IPS-18a (cell line): ENCODE results near the gene TAF6L.

Source experiments
- H3K27ac ChIP-seq: one replicate; pipeline ENCODE4 v1.5.1; 2013; ENCODE audit warnings: low read length
- H3K27me3 ChIP-seq: one replicate; pipeline ENCODE4 v1.6.1; 2013; ENCODE audit warnings: mild to moderate bottlenecking, low read length; ENCODE audit not compliant: control insufficient read depth, insufficient read depth
- H3K36me3 ChIP-seq: one replicate; pipeline ENCODE4 v1.6.1; 2013; ENCODE audit warnings: low read depth, low read length; ENCODE audit not compliant: control insufficient read depth
- H3K4me1 ChIP-seq: one replicate; pipeline ENCODE4 v1.6.1; 2013; ENCODE audit warnings: low read depth, low read length; ENCODE audit not compliant: control insufficient read depth
- H3K4me3 ChIP-seq: one replicate; pipeline ENCODE4 v1.5.1; 2013; ENCODE audit warnings: low read length
- H3K9ac ChIP-seq: one replicate; pipeline ENCODE4 v1.6.1; 2013; ENCODE audit warnings: mild to moderate bottlenecking, low read length, moderate library complexity
- H3K9me3 ChIP-seq: one replicate; pipeline ENCODE4 v1.6.1; 2013; ENCODE audit warnings: low read depth, low read length; ENCODE audit not compliant: control insufficient read depth

The TAF6L gene

GRCh38 chr11:62794201-62794775 lies 23.1 kb downstream of the TAF6L start:
- Histone ChIP-seq H3K36me3 (peaks cover 65% of the 10 kb centered on the region), H3K4me1 (peaks cover 8% of the 10 kb centered on the region), H3K9me3 (no peaks in the 10 kb centered on the region), H3K4me3 (no peak overlapping the region), H3K9ac (no peak overlapping the region), H3K27ac (no peak overlapping the region), H3K27me3 (no peaks in the 10 kb centered on the region)

GRCh38 chr11:62796281-62796680 lies 25.1 kb downstream of the TAF6L start:
- Histone ChIP-seq H3K4me3 (no peak overlapping the region), H3K27me3 (no peaks in the 10 kb centered on the region), H3K4me1 (peaks cover 3% of the 10 kb centered on the region), H3K9ac (no peak overlapping the region), H3K27ac (no peak overlapping the region), H3K36me3 (peaks cover 67% of the 10 kb centered on the region), H3K9me3 (no peaks in the 10 kb centered on the region)

- Histone ChIP-seq H3K9ac (no peak overlapping the region), H3K4me1 (no peaks in the 10 kb centered on the region), H3K9me3 (no peaks in the 10 kb centered on the region), H3K27ac (no peak overlapping the region), H3K36me3 (peaks cover 79% of the 10 kb centered on the region), H3K27me3 (no peaks in the 10 kb centered on the region), H3K4me3 (no peak overlapping the region)
These were observed 28.3 kb downstream of the TAF6L start for GRCh38 chr11:62799486-62799885.

- H3K36me3 ChIP-seq: peaks cover 63% of the 10 kb centered on the region
- H3K9me3 ChIP-seq: no peaks in the 10 kb centered on the region
- H3K4me1 ChIP-seq: peaks cover 1% of the 10 kb centered on the region
- no peak overlapping the region for H3K4me3 ChIP-seq
- H3K27me3 ChIP-seq: no peaks in the 10 kb centered on the region
- no peak overlapping the region for H3K27ac ChIP-seq
- H3K9ac ChIP-seq: no peak overlapping the region
These were observed 29.9 kb downstream of the TAF6L start for GRCh38 chr11:62801071-62801470.

GRCh38 chr11:62804310-62805075 lies 33.3 kb downstream of the TAF6L start:
- Histone ChIP-seq H3K4me3 (peak overlapping the region; percentile 83), H3K27ac (no peak overlapping the region), H3K4me1 (peaks cover 4% of the 10 kb centered on the region), H3K9ac (peak overlapping the region; percentile 73), H3K36me3 (peaks cover 34% of the 10 kb centered on the region), H3K27me3 (no peaks in the 10 kb centered on the region), H3K9me3 (no peaks in the 10 kb centered on the region)

- Histone ChIP-seq H3K27ac (peak within 1 kb of the TSS; percentile 81), H3K27me3 (no peaks in the 10 kb centered on the region), H3K9ac (peak within 1 kb of the TSS; percentile 82), H3K36me3 (peaks cover 27% of the 10 kb centered on the region), H3K9me3 (no peaks in the 10 kb centered on the region), H3K4me1 (peaks cover 4% of the 10 kb centered on the region), H3K4me3 (peak within 1 kb of the TSS; percentile 83)
These were observed 34.1 kb downstream of the TAF6L start, which contains the start of gene NXF1 for GRCh38 chr11:62805076-62805892. Gene NXF1 (minus strand): TSS chr11:62805440. CDS start chr11:62805356, 84 bp downstream.

- Histone ChIP-seq H3K27me3 (no peaks in the 10 kb centered on the region), H3K9ac (peak overlapping the region; percentile 82), H3K4me1 (peaks cover 4% of the 10 kb centered on the region), H3K9me3 (no peaks in the 10 kb centered on the region), H3K4me3 (peak overlapping the region; percentile 83), H3K36me3 (peaks cover 23% of the 10 kb centered on the region), H3K27ac (peak overlapping the region; percentile 81)
These were observed 34.8 kb downstream of the TAF6L start for GRCh38 chr11:62805961-62806441.

GRCh38 chr11:62806611-62807121 lies 35.5 kb downstream of the TAF6L start:
- Histone ChIP-seq H3K9ac (no peak overlapping the region), H3K36me3 (peaks cover 17% of the 10 kb centered on the region), H3K27me3 (no peaks in the 10 kb centered on the region), H3K27ac (no peak overlapping the region), H3K4me1 (peaks cover 4% of the 10 kb centered on the region), H3K9me3 (no peaks in the 10 kb centered on the region), H3K4me3 (peak overlapping the region; percentile 83)

- H3K36me3 ChIP-seq: no peaks in the 10 kb centered on the region
- H3K27ac ChIP-seq: no peak overlapping the region
- peaks cover 4% of the 10 kb centered on the region for H3K4me1 ChIP-seq
- H3K27me3 ChIP-seq: no peaks in the 10 kb centered on the region
- no peak overlapping the region for H3K4me3 ChIP-seq
- no peaks in the 10 kb centered on the region for H3K9me3 ChIP-seq
- H3K9ac ChIP-seq: no peak overlapping the region
These were observed 39.6 kb downstream of the TAF6L start for GRCh38 chr11:62810748-62811147.

- Histone ChIP-seq H3K4me3 (no peak overlapping the region), H3K36me3 (no peaks in the 10 kb centered on the region), H3K9me3 (no peaks in the 10 kb centered on the region), H3K27me3 (no peaks in the 10 kb centered on the region), H3K9ac (no peak overlapping the region), H3K4me1 (no peaks in the 10 kb centered on the region), H3K27ac (no peak overlapping the region)
These were observed 40.5 kb downstream of the TAF6L start for GRCh38 chr11:62811659-62812058.

GRCh38 chr11:62816557-62816956 lies 45.4 kb downstream of the TAF6L start:
- Histone ChIP-seq H3K9me3 (no peaks in the 10 kb centered on the region), H3K9ac (no peak overlapping the region), H3K27ac (no peak overlapping the region), H3K4me3 (no peak overlapping the region), H3K36me3 (peaks cover 9% of the 10 kb centered on the region), H3K4me1 (no peaks in the 10 kb centered on the region), H3K27me3 (no peaks in the 10 kb centered on the region)
